ENCODE measurements around the gene COL13A1.
A peak's percentile ranks its signal among the peaks of the same experiment; 100 is the strongest.

COL13A1 gene

GRCh38 chr10:69825604-69826003 lies 23.9 kb downstream of the COL13A1 start:
- DNase-seq: no peak

- DNase-seq: no peak
Observed at GRCh38 chr10:69826094-69826493, 24.4 kb downstream of the COL13A1 start.

DNA sequence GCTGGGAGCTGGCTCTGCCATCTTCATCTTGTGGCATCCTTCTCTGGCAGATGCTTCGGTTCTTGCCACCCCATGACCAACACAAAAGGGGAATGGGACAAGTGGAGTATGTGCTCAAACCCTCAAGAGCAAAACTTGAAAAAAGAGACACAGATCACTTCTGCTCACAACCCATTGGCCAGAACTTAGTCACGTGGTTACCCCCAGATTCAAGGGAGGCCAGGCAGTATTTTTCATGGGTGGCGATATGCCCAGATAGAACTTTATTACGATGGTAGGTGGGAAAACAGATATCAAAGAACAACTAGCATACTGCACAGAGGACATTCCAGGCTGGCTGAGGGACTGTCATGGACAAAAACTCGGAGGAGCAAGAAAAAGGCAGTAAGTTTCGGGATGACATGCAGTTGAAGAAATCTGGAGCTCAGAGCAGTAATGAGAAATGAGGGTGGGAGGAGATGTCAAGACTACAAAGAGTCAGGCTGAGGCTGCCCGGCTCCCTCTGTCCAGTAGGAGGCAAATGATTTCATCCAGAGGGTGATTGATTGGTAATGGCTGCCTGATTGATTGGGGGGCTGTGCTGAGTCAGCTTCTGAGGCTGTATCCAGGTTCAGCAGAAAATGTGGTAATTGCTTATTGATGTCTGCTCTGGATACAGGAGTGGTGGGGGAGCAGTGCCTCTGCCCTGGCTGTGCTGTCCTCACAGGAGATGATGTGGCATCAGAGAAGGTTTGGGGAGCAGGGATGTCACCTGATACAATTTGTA lies 25.3 kb downstream of the COL13A1 start:
- DNase-seq: no peak

GRCh38 chr10:69828144-69828870 lies 26.6 kb downstream of the COL13A1 start:
- no peak for DNase-seq

DNA sequence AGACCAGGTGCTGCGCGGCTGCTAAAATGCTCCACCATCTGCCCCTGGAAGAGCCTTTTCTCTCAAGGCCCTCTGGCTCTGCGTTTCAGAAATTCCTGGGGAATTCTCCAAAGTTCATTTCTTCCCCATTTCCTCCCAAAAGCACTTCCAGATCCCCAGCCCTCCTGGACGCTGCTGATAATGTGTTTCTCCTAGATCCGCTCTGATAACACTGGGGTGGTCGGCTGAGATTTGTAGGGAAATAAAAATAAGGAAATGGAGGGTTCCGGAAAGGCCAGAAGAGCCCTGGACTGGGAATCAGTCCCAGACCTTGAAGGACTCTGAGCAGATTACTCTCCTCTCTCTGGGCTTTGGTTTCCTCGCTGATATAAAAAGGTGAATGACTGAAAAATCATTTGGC lies 28.1 kb downstream of the COL13A1 start:
- DNase-seq: no peak

GRCh38 chr10:69831231-69831855 lies 29.6 kb downstream of the COL13A1 start:
- DNase-seq: no peak

GRCh38 chr10:69835233-69835632 lies 33.5 kb downstream of the COL13A1 start:
- DNase-seq: no peak

DNA sequence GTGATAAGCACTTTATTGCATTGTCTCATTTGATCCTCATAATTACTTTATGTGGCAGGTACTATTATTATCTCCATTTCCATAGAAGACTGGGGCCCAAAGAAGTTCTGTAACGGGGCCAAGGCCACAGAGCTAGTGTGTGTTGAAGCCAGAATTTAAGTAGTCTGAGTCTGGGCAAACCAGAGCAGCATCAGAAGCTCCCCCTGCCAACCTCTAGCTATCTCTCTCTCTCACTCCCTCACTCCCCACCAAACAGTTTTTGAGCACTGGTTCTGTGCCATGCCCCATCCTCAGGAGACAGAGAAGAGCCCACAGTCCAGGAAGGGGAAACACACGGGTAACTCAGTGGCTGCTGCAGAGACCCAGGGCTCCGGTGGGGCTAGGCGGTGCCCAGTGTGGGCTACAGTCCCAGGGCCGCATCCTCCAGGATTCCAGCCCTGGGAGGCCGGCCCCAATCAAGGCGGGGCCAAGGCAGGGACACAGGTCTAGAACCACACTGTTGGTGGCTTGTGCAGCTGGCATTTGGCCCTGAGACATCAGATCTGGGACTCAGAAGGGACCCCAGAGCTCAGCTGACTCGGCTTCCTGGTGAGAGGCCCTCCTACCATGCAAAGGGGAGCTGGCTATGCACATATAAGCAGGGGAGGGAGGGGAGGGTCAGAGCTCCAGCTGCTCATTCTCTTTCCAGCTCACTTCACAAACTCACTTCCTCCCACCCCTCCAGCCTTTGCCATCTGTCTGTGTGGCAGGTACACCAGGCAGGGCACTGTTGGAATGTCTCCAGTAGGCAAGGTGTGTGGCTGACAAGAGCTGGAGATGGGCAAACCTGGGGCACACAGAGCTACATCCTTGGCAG lies 34.4 kb downstream of the COL13A1 start:
- DNase-seq: peak; percentile 9

GRCh38 chr10:69836731-69837030 lies 35.0 kb downstream of the COL13A1 start:
- DNase-seq: no peak

- no peak for DNase-seq
Observed at GRCh38 chr10:69837261-69837660, 35.6 kb downstream of the COL13A1 start.

DNA sequence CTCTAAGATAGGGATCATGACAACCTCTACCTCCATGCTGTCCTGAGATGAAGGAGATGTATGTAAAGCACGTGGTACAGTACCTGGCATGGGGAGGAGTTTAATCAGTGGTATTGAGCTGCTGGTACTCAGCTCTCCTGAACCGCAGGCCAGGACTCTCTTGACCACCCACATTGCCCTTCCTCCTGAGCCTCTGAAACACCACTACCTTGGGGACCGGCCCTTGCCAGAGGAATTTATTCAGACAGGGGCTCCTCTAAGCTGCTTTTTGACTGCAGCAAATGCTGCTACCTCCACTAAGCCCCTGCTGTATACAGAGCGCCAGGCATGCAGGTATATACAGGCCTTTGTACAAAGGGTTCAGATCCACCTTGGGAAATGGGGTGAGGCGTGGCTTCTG lies 36.7 kb downstream of the COL13A1 start:
- DNase-seq: no peak

DNA sequence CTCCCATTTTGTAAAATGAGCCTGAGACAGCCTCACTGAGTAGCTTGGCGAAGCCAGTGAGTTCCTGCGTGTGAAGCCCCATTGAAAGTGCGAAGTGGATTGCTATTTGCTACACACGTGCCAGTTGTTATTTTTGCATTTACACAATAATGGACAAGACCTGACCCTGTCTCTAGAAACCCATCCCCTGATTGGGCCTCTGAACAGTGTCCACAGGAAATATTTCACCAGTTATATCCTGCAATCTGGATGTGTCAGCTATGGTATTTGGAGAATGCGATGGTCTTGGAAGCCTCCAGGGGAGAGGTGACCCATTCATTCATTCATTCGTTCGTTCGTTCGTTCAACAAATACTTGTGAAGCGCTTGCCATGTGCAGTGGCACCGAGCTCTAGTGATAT lies 37.1 kb downstream of the COL13A1 start:
- DNase-seq: no peak

- DNase-seq: peak; percentile 13
Observed at GRCh38 chr10:69839696-69840345, 38.1 kb downstream of the COL13A1 start.

DNA sequence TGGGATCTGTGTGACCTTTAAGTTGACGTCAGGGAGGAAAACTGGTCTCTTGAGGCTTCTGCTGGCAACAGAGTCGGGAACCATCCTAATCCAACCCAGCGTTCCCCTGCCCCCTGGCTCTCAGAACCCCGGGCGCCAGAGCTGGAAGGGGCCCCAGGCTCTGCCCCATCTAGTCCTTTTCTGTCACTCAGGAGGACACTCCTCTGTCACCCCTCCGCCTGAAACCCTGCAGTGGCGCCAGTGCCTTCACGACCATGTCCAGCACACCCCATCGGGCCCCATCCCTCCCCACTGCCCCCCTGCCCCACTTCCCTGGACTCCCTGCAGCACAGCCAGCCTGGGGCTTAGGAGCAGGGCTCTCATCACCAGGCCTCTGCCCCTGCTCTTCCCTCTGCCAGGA lies 39.1 kb downstream of the COL13A1 start:
- no peak for DNase-seq

GRCh38 chr10:69842020-69842419 lies 40.3 kb downstream of the COL13A1 start:
- no peak for DNase-seq

- DNase-seq: no peak
Observed at GRCh38 chr10:69842882-69843281, 41.2 kb downstream of the COL13A1 start.

GRCh38 chr10:69843923-69844322 lies 42.2 kb downstream of the COL13A1 start:
- DNase-seq: no peak

- DNase-seq: no peak
Observed at GRCh38 chr10:69844698-69845097, 43.0 kb downstream of the COL13A1 start.

GRCh38 chr10:69845574-69846292 lies 44.0 kb downstream of the COL13A1 start:
- DNase-seq: no peak

DNA sequence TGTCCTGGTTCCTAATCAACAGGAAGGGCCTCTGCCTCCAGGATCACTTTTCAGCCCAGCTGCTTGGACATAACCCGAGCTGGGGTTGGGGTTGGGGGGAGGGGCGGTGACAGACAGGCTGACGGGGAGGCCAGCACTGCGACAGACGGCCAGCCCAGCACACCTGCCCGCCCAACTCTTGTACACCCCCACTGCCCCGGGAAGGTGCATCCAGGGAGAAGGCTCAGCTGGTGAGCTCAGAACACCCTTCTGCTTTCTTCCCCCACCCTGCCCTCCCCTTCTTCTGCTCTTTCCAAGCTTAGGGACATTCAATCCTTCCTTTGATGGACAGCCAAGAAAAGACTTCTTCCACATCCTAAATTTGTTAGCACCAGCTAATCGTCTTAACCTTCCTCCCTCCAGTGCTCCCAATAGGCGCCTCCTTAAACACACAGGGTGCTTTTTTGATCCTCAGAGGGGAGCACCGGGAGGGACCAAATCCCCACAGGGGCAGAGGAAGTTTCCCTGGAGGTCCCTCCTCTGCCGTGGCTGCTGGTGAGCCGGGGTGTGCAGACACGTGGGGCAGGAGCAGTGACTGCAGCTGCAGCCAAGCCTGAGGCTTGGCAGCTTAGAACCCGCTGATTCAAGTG lies 44.7 kb downstream of the COL13A1 start:
- no peak for DNase-seq

GRCh38 chr10:69847458-69847857 lies 45.8 kb downstream of the COL13A1 start:
- no peak for DNase-seq

GRCh38 chr10:69847883-69848282 lies 46.2 kb downstream of the COL13A1 start:
- DNase-seq: no peak
